Measurements from ENCODE around the gene STUB1.

The STUB1 gene

DNA sequence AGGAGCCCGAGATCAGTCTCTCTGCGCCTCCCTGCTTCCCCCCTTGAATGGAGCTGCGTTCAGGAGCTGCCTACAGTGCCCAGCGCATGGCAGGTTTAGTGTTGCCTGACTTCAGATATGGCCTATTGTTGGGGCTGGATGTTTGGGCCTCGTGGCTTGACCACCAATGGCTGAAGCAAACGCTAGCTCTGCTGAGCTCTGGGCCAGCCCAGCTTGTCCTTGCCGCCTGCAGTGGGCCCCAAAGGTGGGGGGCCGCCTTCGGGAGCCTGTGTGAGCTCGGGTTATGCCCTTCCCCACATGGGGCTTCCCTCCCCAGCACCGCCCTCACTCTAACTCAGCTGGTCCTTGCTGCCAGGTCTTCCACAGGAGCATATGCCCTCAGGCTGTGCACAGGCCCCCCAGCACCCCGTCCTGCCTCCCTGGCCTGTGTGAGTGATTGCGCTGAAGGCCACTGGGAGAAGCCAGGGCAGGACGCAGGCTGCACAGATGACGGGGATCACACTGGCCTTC lies 42.1 kb upstream of the STUB1 start:
- DNase-seq (ENCODE audit: extremely low read depth, insufficient read length) = no peak
- H3K4me3 ChIP-seq (replicated peaks; ENCODE audit: low read depth, low read length) = no peak overlapping the region
- H3K36me3 ChIP-seq (ENCODE audit: control insufficient read depth, insufficient read depth, low read length) = peaks cover 4% of the 10 kb centered on the region; the same call in 1 of the 2 replicates
- TF ChIP-seq, protein P1, sequence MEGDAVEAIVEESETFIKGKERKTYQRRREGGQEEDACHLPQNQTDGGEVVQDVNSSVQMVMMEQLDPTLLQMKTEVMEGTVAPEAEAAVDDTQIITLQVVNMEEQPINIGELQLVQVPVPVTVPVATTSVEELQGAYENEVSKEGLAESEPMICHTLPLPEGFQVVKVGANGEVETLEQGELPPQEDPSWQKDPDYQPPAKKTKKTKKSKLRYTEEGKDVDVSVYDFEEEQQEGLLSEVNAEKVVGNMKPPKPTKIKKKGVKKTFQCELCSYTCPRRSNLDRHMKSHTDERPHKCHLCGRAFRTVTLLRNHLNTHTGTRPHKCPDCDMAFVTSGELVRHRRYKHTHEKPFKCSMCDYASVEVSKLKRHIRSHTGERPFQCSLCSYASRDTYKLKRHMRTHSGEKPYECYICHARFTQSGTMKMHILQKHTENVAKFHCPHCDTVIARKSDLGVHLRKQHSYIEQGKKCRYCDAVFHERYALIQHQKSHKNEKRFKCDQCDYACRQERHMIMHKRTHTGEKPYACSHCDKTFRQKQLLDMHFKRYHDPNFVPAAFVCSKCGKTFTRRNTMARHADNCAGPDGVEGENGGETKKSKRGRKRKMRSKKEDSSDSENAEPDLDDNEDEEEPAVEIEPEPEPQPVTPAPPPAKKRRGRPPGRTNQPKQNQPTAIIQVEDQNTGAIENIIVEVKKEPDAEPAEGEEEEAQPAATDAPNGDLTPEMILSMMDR (IDR thresholded peaks at IDR 0.05; ENCODE audit: insufficient read depth, low read length, poor library complexity, severe bottlenecking) = no peak
- H3K27me3 ChIP-seq (replicated peaks; ENCODE audit: control insufficient read depth, insufficient read depth, low read length) = no peaks in the 10 kb centered on the region

- TF ChIP-seq, protein P1 (IDR thresholded peaks at IDR 0.05; ENCODE audit: insufficient read depth, low read length, poor library complexity, severe bottlenecking) = no peak
- peaks cover 4% of the 10 kb centered on the region; the same call in 1 of the 2 replicates for H3K36me3 ChIP-seq (ENCODE audit: control insufficient read depth, insufficient read depth, low read length)
- H3K27me3 ChIP-seq (replicated peaks; ENCODE audit: control insufficient read depth, insufficient read depth, low read length) = no peaks in the 10 kb centered on the region
- no peak for DNase-seq (ENCODE audit: extremely low read depth, insufficient read length)
- H3K4me3 ChIP-seq (replicated peaks; ENCODE audit: low read depth, low read length) = no peak overlapping the region
These were observed 41.4 kb upstream of the STUB1 start for GRCh38 chr16:638836-639235.

- TF ChIP-seq, protein P1 (IDR thresholded peaks at IDR 0.05; ENCODE audit: insufficient read depth, low read length, poor library complexity, severe bottlenecking) = no peak
- Histone ChIP-seq H3K27me3 (replicated peaks; ENCODE audit: control insufficient read depth, insufficient read depth, low read length) (no peaks in the 10 kb centered on the region), H3K4me3 (replicated peaks; ENCODE audit: low read depth, low read length) (peak overlapping the region; percentile 91), H3K36me3 (ENCODE audit: control insufficient read depth, insufficient read depth, low read length) (no peaks in the 10 kb centered on the region; the same call in 1 of the 2 replicates)
- no peak for DNase-seq (ENCODE audit: extremely low read depth, insufficient read length)
These were observed 39.6 kb upstream of the STUB1 start for GRCh38 chr16:640614-641013.

GRCh38 chr16:641326-642188 lies 38.7 kb upstream of the STUB1 start, which contains the start of gene MCRIP2:
MCRIP2 (plus strand) TSS chr16:641828; CDS start chr16:641992, 164 bp downstream.
- TF ChIP-seq, protein P1 (IDR thresholded peaks at IDR 0.05; ENCODE audit: insufficient read depth, low read length, poor library complexity, severe bottlenecking) = no peak
- Histone ChIP-seq H3K27me3 (replicated peaks; ENCODE audit: control insufficient read depth, insufficient read depth, low read length) (no peaks in the 10 kb centered on the region), H3K4me3 (replicated peaks; ENCODE audit: low read depth, low read length) (peak within 1 kb of the TSS; percentile 91), H3K36me3 (ENCODE audit: control insufficient read depth, insufficient read depth, low read length) (peaks cover 1% of the 10 kb centered on the region; the same call in 1 of the 2 replicates)
- DNase-seq (ENCODE audit: extremely low read depth, insufficient read length) = peak; percentile 89

DNA sequence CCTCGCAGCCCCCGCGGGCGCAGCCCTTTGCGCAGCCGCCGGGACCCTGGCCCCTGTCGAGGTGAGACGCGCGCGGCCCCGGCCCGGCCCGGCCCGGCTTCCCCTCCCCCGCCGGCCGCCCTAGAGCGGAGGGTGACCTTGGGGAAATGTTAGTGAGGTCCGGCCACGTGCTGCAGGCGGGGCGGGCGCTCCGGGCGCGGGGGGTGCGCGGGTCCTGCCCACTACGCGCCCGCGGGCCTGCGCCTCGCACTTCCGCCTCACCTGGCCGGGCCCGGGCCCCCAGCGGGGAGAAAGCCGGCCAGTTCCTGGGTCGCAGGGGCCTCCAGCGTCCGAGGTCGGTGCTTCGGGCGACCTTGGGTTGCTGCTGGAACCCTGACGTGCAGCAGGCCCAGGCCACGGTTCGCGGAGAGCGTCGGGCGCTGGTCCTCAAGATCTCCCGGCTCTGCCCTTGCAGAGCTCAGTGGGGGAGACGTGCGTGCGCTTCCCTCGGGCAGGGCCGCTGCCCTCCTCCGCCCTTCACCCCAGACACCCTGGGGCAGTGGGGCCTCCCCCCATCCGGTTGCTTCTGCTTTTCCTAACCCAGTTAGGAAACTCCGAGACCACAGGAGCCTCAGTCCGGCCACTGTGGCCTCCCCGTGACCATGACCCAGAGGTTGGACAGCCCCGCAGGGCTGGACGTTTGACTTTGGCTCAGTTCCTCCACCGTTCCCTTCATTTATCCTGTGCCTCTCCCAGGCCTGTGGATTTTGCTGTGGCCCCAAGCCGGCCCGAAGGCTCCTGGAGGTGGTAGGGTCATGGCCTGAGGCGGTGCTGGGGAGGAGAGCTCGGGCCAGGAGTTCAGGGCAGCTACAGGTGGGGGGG lies 37.8 kb upstream of the STUB1 start:
- TF ChIP-seq, protein P1 (IDR thresholded peaks at IDR 0.05; ENCODE audit: insufficient read depth, low read length, poor library complexity, severe bottlenecking) = no peak
- H3K27me3 ChIP-seq (replicated peaks; ENCODE audit: control insufficient read depth, insufficient read depth, low read length) = no peaks in the 10 kb centered on the region
- peak overlapping the region; percentile 91 for H3K4me3 ChIP-seq (replicated peaks; ENCODE audit: low read depth, low read length)
- peaks cover 4% of the 10 kb centered on the region for H3K36me3 ChIP-seq (ENCODE audit: control insufficient read depth, insufficient read depth, low read length)
- DNase-seq (ENCODE audit: extremely low read depth, insufficient read length) = peak; percentile 79

Data from GM06990 (cell line).